Measurements from ENCODE around the gene UQCRHL.
A peak's percentile ranks its signal among the peaks of the same experiment; 100 is the strongest.

Gene UQCRHL

GRCh38 chr1:15804060-15804459 is 3.4 kb downstream of the UQCRHL start:
- H3K4me3 ChIP-seq (replicated peaks; ENCODE audit: low read depth, low read length): no peak overlapping the region
- no peak for TF ChIP-seq CTCF (IDR thresholded peaks at IDR 0.05; ENCODE audit: insufficient read depth, low read length, poor library complexity, severe bottlenecking)
- H3K36me3 ChIP-seq (ENCODE audit: control insufficient read depth, insufficient read depth, low read length): no peaks in the 10 kb centered on the region
- no peaks in the 10 kb centered on the region; the same call in 1 of the 2 replicates for H3K27me3 ChIP-seq (replicated peaks; ENCODE audit: control insufficient read depth, insufficient read depth, low read length)
- DNase-seq (ENCODE audit: extremely low read depth, insufficient read length): no peak

- no peaks in the 10 kb centered on the region for H3K36me3 ChIP-seq (ENCODE audit: control insufficient read depth, insufficient read depth, low read length)
- peak; percentile 49 for TF ChIP-seq CTCF (IDR thresholded peaks at IDR 0.05; ENCODE audit: insufficient read depth, low read length, poor library complexity, severe bottlenecking)
- DNase-seq (ENCODE audit: extremely low read depth, insufficient read length): no peak
- H3K4me3 ChIP-seq (replicated peaks; ENCODE audit: low read depth, low read length): no peak overlapping the region
- no peaks in the 10 kb centered on the region; the same call in 1 of the 2 replicates for H3K27me3 ChIP-seq (replicated peaks; ENCODE audit: control insufficient read depth, insufficient read depth, low read length)
Observed at GRCh38 chr1:15803380-15803779, 4.1 kb downstream of the UQCRHL start.

DNA sequence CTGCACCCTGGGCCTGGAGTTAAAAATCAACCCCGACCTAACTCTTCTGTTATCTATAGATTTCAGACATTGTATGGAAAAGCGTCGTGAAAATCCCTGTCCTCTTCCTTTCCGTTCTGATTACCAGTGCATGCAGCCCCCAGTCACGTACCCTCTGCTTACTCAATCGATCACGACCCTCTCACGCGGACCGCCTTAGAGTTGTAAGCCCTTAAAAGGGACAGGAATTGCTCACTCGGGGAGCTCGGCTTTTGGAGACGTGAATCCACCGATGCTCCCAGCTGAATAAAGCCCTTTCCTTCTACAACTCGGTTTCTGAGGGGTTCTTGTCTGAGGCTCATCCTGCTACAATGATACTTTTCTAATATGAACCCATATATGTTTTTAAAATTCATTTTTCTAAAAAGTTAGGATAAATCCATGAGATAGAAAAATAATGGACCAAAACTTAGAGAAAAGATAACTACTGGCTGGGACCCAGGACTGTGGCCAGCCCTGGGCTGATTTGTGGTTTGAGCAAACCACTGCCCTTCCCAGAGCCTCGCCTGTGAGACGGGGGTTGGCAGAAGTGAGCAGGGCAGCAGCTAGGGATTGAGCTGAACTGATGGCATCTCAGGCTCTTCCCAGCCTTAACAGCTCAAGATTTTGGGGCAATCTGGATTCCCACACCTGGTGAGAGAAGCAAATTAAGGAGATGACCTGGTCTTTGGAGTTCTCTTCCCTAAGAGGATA is 5.0 kb downstream of the UQCRHL start:
- DNase-seq (ENCODE audit: extremely low read depth, insufficient read length): no peak
- TF ChIP-seq CTCF (IDR thresholded peaks at IDR 0.05; ENCODE audit: insufficient read depth, low read length, poor library complexity, severe bottlenecking): no peak
- H3K36me3 ChIP-seq (ENCODE audit: control insufficient read depth, insufficient read depth, low read length): no peaks in the 10 kb centered on the region
- H3K4me3 ChIP-seq (replicated peaks; ENCODE audit: low read depth, low read length): no peak overlapping the region
- no peaks in the 10 kb centered on the region; the same call in 1 of the 2 replicates for H3K27me3 ChIP-seq (replicated peaks; ENCODE audit: control insufficient read depth, insufficient read depth, low read length)

GRCh38 chr1:15799928-15800835 is 7.3 kb downstream of the UQCRHL start:
- no peak for DNase-seq (ENCODE audit: extremely low read depth, insufficient read length)

More at GRCh38 chr1:15799928-15800835, 7.3 kb downstream of the UQCRHL start:
- no peak overlapping the region for H3K4me3 ChIP-seq (replicated peaks; ENCODE audit: low read depth, low read length)
- no peak for TF ChIP-seq CTCF (IDR thresholded peaks at IDR 0.05; ENCODE audit: insufficient read depth, low read length, poor library complexity, severe bottlenecking)
- no peaks in the 10 kb centered on the region for H3K36me3 ChIP-seq (ENCODE audit: control insufficient read depth, insufficient read depth, low read length)
- H3K27me3 ChIP-seq (replicated peaks; ENCODE audit: control insufficient read depth, insufficient read depth, low read length): no peaks in the 10 kb centered on the region; the same call in 1 of the 2 replicates
